GM20000 (cell line): Measurements from ENCODE around the gene TTLL9.
A peak's percentile ranks its signal among the peaks of the same experiment; 100 is the strongest.

Experiments used
- DNase-seq: peaks from one replicate; pipeline ENCODE4 v3.0.0; 2012; ENCODE audit warnings: low spot score
- CTCF ChIP-seq: IDR thresholded peaks from 2 replicates; pipeline ENCODE4 v1.5.1; 2012; ENCODE audit warnings: mild to moderate bottlenecking, control low read depth; ENCODE audit errors: extremely low read depth, missing control alignments

TTLL9 gene

GRCh38 chr20:31962761-31963160, 92.3 kb downstream of the TTLL9 start:
- TF ChIP-seq CTCF = no peak
- no peak for DNase-seq

GRCh38 chr20:31963889-31964288, 93.5 kb downstream of the TTLL9 start:
- no peak for DNase-seq
- TF ChIP-seq CTCF = no peak

- no peak for TF ChIP-seq CTCF
- no peak for DNase-seq
Measured at GRCh38 chr20:31966991-31967655, 96.7 kb downstream of the TTLL9 start.

GRCh38 chr20:31967830-31968249, 97.4 kb downstream of the TTLL9 start, which contains the start of gene XKR7:
XKR7 (plus strand) TSS chr20:31968151; CDS start chr20:31968176, 25 bp downstream.
- TF ChIP-seq CTCF = no peak
- DNase-seq = peak; percentile 36

- peak; percentile 95 for DNase-seq
- no peak for TF ChIP-seq CTCF
Measured at GRCh38 chr20:31968291-31969126, 98.1 kb downstream of the TTLL9 start.

- DNase-seq = no peak
- no peak for TF ChIP-seq CTCF
Measured at GRCh38 chr20:31969991-31970390, 99.6 kb downstream of the TTLL9 start.

GRCh38 chr20:31972471-31973021, 102.1 kb downstream of the TTLL9 start:
- TF ChIP-seq CTCF = no peak
- DNase-seq = no peak
